HepG2 (cell line): ENCODE measurements around the gene NGB. TPM values are rescaled to one million over a fixed set of nuclear protein-coding genes. Genes with fewer than 3 reads are reported as not detected.

ENCODE experiments used
- ATAC-seq: fragments of 200-7000 bp; cut with Tn5 transposase; 3 replicates; pipeline ENCODE4 v1.9.1; 2020; ENCODE audit warnings: mild to moderate bottlenecking, moderate library complexity
- BruUV-seq: library from RNA; stranded (reverse); fragments of 400-500 nt; replicated peaks from 2 replicates; lab custom pipeline; 2021; lab: Mats Ljungman, UMichigan
- CTCF ChIA-PET: fragments of 300-600 bp; formaldehyde crosslinking; extraction: SDS; loops from one replicate; lab custom pipeline; 2021; ENCODE audit warnings: low total read pairs, inconsistent platforms, low intra/inter-chr PET ratio; lab: Yijun Ruan, JAX
- POLR2A ChIA-PET: fragments of 350-600 bp; sonication (Branson Sonifier 250); formaldehyde crosslinking; loops from one replicate; lab custom pipeline; 2020; ENCODE audit warnings: antibody characterized with exemption, inconsistent platforms; lab: Yijun Ruan, JAX
- DNase-seq: peaks from one replicate; pipeline ENCODE4 v3.0.0-alpha.2; 2015; ENCODE audit warnings: low spot score
- FAIRE-seq: peaks from 3 replicates; lab custom pipeline; 2011; peaks lifted over from hg19 to GRCh38; lab: Jason Lieb, UNC
- H2AFZ ChIP-seq: one replicate; pipeline ENCODE4 v1.6.1; 2011; ENCODE audit warnings: low read length, inconsistent platforms
- H3K27ac ChIP-seq: fragments of 300-600 bp; 3 replicates; pipeline ENCODE4 v1.8.0; 2011; ENCODE audit warnings: mixed run types, mild to moderate bottlenecking, mixed read lengths, low read length, inconsistent platforms; ENCODE audit not compliant: insufficient read depth; ENCODE audit errors: extremely low read length
- H3K27me3 ChIP-seq, 2 experiments: fragments of 200-600 bp in 1 of 2; 2 replicates in 1 of 2; 3 replicates in 1 of 2; pipeline versions ENCODE4 v1.6.0 to v1.8.0; 2011; ENCODE audit warnings: low read length in 2 of 2, mild to moderate bottlenecking in 2 of 2, moderate library complexity in 2 of 2, inconsistent platforms in 1 of 2; ENCODE audit not compliant: insufficient read depth in 2 of 2, control insufficient read depth in 1 of 2
- H3K36me3 ChIP-seq, 2 experiments: fragments of 200-600 bp in 1 of 2; replicated peaks in 1 of 2; 2 replicates in 1 of 2; 3 replicates in 1 of 2; pipeline versions ENCODE4 v1.5.1 to v1.8.0; 2011; ENCODE audit warnings: low read length in 2 of 2, inconsistent platforms in 1 of 2; ENCODE audit not compliant: insufficient read depth in 2 of 2, control insufficient read depth in 1 of 2
- H3K4me1 ChIP-seq: 2 replicates; pipeline ENCODE4 v1.5.1; 2012; ENCODE audit warnings: low read length, inconsistent platforms; ENCODE audit not compliant: insufficient read depth
- H3K4me2 ChIP-seq: 2 replicates; pipeline ENCODE4 v1.6.0; 2011; ENCODE audit warnings: low read depth, low read length, inconsistent platforms
- H3K4me3 ChIP-seq, 3 experiments: fragments of 200-600 bp in 1 of 3; sonication (generic), shearing (Covaris generic) in 1 of 3; replicated peaks in 1 of 3; 2 replicates each; pipeline ENCODE4 v1.5.1; 2011 to 2016; ENCODE audit warnings: low read length in 3 of 3, inconsistent platforms in 2 of 3, low read depth in 2 of 3, mild to moderate bottlenecking in 2 of 3, control low read depth in 1 of 3, mixed read lengths in 1 of 3; ENCODE audit not compliant: insufficient read depth in 1 of 3
- H3K79me2 ChIP-seq: one replicate; pipeline ENCODE4 v1.6.1; 2011; ENCODE audit warnings: low read length, inconsistent platforms; ENCODE audit not compliant: insufficient read depth
- H3K9ac ChIP-seq: 2 replicates; pipeline ENCODE4 v1.6.0; 2011; ENCODE audit warnings: mild to moderate bottlenecking, low read depth, low read length, inconsistent platforms; ENCODE audit not compliant: insufficient read depth
- H3K9me3 ChIP-seq: 2 replicates; pipeline ENCODE4 v1.5.1; 2012; ENCODE audit warnings: mild to moderate bottlenecking, low read length
- H4K20me1 ChIP-seq: 2 replicates; pipeline ENCODE4 v1.6.0; 2011; ENCODE audit warnings: inconsistent platforms, mild to moderate bottlenecking, low read length, moderate library complexity; ENCODE audit not compliant: insufficient read depth
- EP300 ChIP-seq, 3 experiments: sonication (generic) in 1 of 3; formaldehyde crosslinking in 1 of 3; IDR thresholded peaks; 2 replicates each; pipeline versions ENCODE4 v1.5.1 to v1.6.1; 2011 to 2020; ENCODE audit warnings: low read depth in 2 of 3, low read length in 2 of 3, borderline replicate concordance in 1 of 3, improper control_type of control experiment in 1 of 3, mild to moderate bottlenecking in 1 of 3, missing genetic modification reagents in 1 of 3, moderate library complexity in 1 of 3
- GLI4 ChIP-seq: sonication (generic); formaldehyde crosslinking; IDR thresholded peaks from 2 replicates; pipeline ENCODE4 v1.5.1; 2020; ENCODE audit warnings: missing genetic modification reagents, mild to moderate bottlenecking, moderate library complexity, borderline replicate concordance
- IKZF1 ChIP-seq: fragments of 450-650 bp; IDR thresholded peaks from 2 replicates; pipeline ENCODE4 v1.7.1; 2016
- IRF2 ChIP-seq: IDR thresholded peaks from 2 replicates; pipeline ENCODE4 v1.6.1; 2018; ENCODE audit warnings: missing genetic modification reagents, missing compliant biosample characterization
- JARID2 ChIP-seq: sonication (generic); formaldehyde crosslinking; IDR thresholded peaks from 2 replicates; pipeline ENCODE4 v1.8.1; 2023; ENCODE audit warnings: missing genetic modification reagents, inconsistent platforms; ENCODE audit not compliant: insufficient replicate concordance
- NFE2 ChIP-seq: sonication (generic); formaldehyde crosslinking; IDR thresholded peaks from 2 replicates; pipeline ENCODE4 v1.4.0; 2020; ENCODE audit warnings: missing genetic modification reagents
- RELA ChIP-seq: sonication (generic); formaldehyde crosslinking; IDR thresholded peaks from 2 replicates; pipeline ENCODE4 v1.4.0; 2020; ENCODE audit warnings: missing genetic modification reagents
- SIN3A ChIP-seq: IDR thresholded peaks from 2 replicates; pipeline ENCODE4 v1.6.1; 2011; ENCODE audit warnings: low read depth, mild to moderate bottlenecking, control low read depth, low read length, borderline replicate concordance
- ZBTB38 ChIP-seq: sonication (generic); formaldehyde crosslinking; IDR thresholded peaks from 2 replicates; pipeline ENCODE4 v1.5.1; 2020; ENCODE audit warnings: mild to moderate bottlenecking, missing genetic modification reagents
- ZFAT ChIP-seq: sonication (generic); formaldehyde crosslinking; conservative IDR thresholded peaks from 2 replicates; pipeline ENCODE4 v1.8.1; 2023; ENCODE audit warnings: missing genetic modification reagents, inconsistent platforms
- ZNF549 ChIP-seq: sonication (generic); formaldehyde crosslinking; IDR thresholded peaks from 2 replicates; pipeline ENCODE4 v1.5.0; 2020; ENCODE audit warnings: missing genetic modification reagents
- ZNF879 ChIP-seq: sonication (generic); formaldehyde crosslinking; IDR thresholded peaks from 2 replicates; pipeline ENCODE4 v1.8.1; 2023; ENCODE audit warnings: missing genetic modification reagents
- ZSCAN22 ChIP-seq: sonication (generic); formaldehyde crosslinking; IDR thresholded peaks from 2 replicates; pipeline ENCODE4 v1.4.0; 2020; ENCODE audit warnings: mild to moderate bottlenecking, missing genetic modification reagents
- WGBS: methylation state at CpG from one replicate; pipeline ENCODE4 v1.1.6; 2017; ENCODE audit warnings: low lambda C conversion rate; 5-methylcytosine and 5-hydroxymethylcytosine counted together
- in situ Hi-C: cut with HindIII; loops from 2 replicates; pipeline ENCODE4 v1.10.0; 2017; ENCODE audit warnings: low pct_unique_long_range_greater_than_20kb; ENCODE audit not compliant: extremely low pct_ligation_motif_present
- intact Hi-C: fragments of 100-400 bp; cut with micrococcal nuclease; formaldehyde crosslinking; loops from one replicate; pipeline ENCODE4 v1.10.0; 2022; ENCODE audit not compliant: unreplicated experiment
- polyA plus RNA-seq, 8 experiments: library from polyadenylated mRNA; depleted of rRNA in 3 of 8; stranded (reverse) in 7 of 8; unstranded in 1 of 8; fragments of >200 nt; fragmentation: Illumina TruSeq in 4 of 8; extraction: Trizol in 4 of 8; gene quantifications; 2 replicates each; pipeline versions ENCODE4 v1.2.1 to v1.2.3, GENCODE V29; 2011 to 2016; ENCODE audit warnings: low read depth in 4 of 8, missing spikeins in 1 of 8, mixed read lengths in 1 of 8; ENCODE audit not compliant: insufficient read depth in 1 of 8
- total RNA-seq, 5 experiments: library from RNA; depleted of rRNA; stranded (reverse); fragments of >200 nt; fragmentation: Illumina TruSeq; extraction: Trizol; gene quantifications; 2 replicates each; pipeline ENCODE4 v1.2.3, GENCODE V29; 2016; ENCODE audit warnings: low read depth in 1 of 5
- TF ChIP-seq, protein P1 (sequence below): sonication (generic); formaldehyde crosslinking; IDR thresholded peaks from 2 replicates; pipeline ENCODE4 v1.4.0; 2020; ENCODE audit warnings: missing genetic modification reagents
- TF ChIP-seq, protein P2 (sequence below): sonication (generic); formaldehyde crosslinking; IDR thresholded peaks from 2 replicates; pipeline ENCODE4 v1.4.0; 2020; ENCODE audit warnings: mild to moderate bottlenecking, missing genetic modification reagents
- TF ChIP-seq, protein P3 (sequence below), 2 experiments: fragments of 450-650 bp in 1 of 2; sonication (generic) in 1 of 2; formaldehyde crosslinking; IDR thresholded peaks; 2 replicates each; pipeline versions ENCODE4 v1.5.0 to v1.8.0; 2020 to 2022; ENCODE audit warnings: mild to moderate bottlenecking in 1 of 2, missing genetic modification reagents in 1 of 2

Gene NGB
- total and polyA plus RNA-seq, 2 of the 13 experiments (the other 11 are each of a cell fraction or from before 2014, with no cell fraction given): 0.04 TPM; not detected in 1

DNA sequence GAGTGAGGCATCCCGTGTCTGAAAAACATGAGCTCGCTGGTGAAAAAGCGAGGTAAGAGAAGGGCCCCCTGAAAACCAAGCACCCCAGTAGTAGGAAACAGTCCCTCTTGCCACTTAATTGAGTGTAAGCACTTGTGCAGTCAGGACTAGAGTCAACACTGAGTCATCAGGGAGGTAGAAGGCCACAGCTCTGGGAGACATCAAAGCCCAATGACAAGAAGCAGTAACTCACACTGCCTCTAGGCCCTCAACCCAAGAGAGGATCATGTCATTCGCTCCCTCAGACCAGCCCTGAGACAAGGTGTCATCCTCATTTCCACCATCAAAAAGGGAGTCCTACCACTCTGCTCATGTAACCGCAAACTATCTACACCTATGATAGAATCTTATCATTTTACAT lies 31.9 kb upstream of the NGB start:
- peak; percentile 90 for DNase-seq
- CTCF ChIA-PET: interaction anchor here (4.3 kb wide), 1 partner anchor 13 kb away, joined by 54 read pairs; no protein-coding TSS in a partner anchor
- Histone ChIP-seq H3K27me3 (no peaks in the 10 kb centered on the region), H3K4me1 (peaks cover 56% of the 10 kb centered on the region), H3K4me2 (peak overlapping the region; percentile 36), H4K20me1 (no peaks in the 10 kb centered on the region), H3K9ac (peak overlapping the region; percentile 55; the same call in 1 of the 2 replicates), H3K9me3 (no peaks in the 10 kb centered on the region), H2AFZ (no peak overlapping the region), H3K36me3 (peaks cover 19 to 30% of the 10 kb centered on the region in 2 experiments), H3K27ac (peak overlapping the region; percentile 66), H3K4me3 (no peak overlapping the region), H3K79me2 (no peaks in the 10 kb centered on the region)
- in situ Hi-C loops (loop anchor here (10.0 kb wide), 2 partner anchors 112 to 242 kb away; no protein-coding TSS in a partner anchor), intact Hi-C loops (loop anchor here (1.0 kb wide), 1 partner anchor 17 kb away; the partner anchor contains the start of gene POMT2)
- peak; percentile 91 for ATAC-seq
- FAIRE-seq: peak; percentile 73
- no TSS peak for BruUV-seq
- POLR2A ChIA-PET: interaction anchor here (0.8 to 5.3 kb wide), 4 partner anchors 12 to 196 kb away, joined by 3 to 70 read pairs (median 20); partner anchors contain the start of genes GSTZ1, ISM2 and POMT2
- 76% methylated on average over 5 of the region's 5 CpGs for WGBS
- TF ChIP-seq, protein P1, sequence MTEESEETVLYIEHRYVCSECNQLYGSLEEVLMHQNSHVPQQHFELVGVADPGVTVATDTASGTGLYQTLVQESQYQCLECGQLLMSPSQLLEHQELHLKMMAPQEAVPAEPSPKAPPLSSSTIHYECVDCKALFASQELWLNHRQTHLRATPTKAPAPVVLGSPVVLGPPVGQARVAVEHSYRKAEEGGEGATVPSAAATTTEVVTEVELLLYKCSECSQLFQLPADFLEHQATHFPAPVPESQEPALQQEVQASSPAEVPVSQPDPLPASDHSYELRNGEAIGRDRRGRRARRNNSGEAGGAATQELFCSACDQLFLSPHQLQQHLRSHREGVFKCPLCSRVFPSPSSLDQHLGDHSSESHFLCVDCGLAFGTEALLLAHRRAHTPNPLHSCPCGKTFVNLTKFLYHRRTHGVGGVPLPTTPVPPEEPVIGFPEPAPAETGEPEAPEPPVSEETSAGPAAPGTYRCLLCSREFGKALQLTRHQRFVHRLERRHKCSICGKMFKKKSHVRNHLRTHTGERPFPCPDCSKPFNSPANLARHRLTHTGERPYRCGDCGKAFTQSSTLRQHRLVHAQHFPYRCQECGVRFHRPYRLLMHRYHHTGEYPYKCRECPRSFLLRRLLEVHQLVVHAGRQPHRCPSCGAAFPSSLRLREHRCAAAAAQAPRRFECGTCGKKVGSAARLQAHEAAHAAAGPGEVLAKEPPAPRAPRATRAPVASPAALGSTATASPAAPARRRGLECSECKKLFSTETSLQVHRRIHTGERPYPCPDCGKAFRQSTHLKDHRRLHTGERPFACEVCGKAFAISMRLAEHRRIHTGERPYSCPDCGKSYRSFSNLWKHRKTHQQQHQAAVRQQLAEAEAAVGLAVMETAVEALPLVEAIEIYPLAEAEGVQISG (CRISPR knock-in tag): no peak
- TF ChIP-seq, protein P2, sequence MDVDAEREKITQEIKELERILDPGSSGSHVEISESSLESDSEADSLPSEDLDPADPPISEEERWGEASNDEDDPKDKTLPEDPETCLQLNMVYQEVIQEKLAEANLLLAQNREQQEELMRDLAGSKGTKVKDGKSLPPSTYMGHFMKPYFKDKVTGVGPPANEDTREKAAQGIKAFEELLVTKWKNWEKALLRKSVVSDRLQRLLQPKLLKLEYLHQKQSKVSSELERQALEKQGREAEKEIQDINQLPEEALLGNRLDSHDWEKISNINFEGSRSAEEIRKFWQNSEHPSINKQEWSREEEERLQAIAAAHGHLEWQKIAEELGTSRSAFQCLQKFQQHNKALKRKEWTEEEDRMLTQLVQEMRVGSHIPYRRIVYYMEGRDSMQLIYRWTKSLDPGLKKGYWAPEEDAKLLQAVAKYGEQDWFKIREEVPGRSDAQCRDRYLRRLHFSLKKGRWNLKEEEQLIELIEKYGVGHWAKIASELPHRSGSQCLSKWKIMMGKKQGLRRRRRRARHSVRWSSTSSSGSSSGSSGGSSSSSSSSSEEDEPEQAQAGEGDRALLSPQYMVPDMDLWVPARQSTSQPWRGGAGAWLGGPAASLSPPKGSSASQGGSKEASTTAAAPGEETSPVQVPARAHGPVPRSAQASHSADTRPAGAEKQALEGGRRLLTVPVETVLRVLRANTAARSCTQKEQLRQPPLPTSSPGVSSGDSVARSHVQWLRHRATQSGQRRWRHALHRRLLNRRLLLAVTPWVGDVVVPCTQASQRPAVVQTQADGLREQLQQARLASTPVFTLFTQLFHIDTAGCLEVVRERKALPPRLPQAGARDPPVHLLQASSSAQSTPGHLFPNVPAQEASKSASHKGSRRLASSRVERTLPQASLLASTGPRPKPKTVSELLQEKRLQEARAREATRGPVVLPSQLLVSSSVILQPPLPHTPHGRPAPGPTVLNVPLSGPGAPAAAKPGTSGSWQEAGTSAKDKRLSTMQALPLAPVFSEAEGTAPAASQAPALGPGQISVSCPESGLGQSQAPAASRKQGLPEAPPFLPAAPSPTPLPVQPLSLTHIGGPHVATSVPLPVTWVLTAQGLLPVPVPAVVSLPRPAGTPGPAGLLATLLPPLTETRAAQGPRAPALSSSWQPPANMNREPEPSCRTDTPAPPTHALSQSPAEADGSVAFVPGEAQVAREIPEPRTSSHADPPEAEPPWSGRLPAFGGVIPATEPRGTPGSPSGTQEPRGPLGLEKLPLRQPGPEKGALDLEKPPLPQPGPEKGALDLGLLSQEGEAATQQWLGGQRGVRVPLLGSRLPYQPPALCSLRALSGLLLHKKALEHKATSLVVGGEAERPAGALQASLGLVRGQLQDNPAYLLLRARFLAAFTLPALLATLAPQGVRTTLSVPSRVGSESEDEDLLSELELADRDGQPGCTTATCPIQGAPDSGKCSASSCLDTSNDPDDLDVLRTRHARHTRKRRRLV (CRISPR knock-in tag): no peak
- no peak for TF ChIP-seq SIN3A
- TF ChIP-seq EP300 (IDR thresholded peaks at IDR 0.05; ENCODE audit: low read depth in 2 of 2, low read length in 2 of 2): peak in 1 of 2 experiments; percentile 60; a peak in 1 of 4 replicates
- TF ChIP-seq EP300 (CRISPR knock-in tag; IDR thresholded peaks at IDR 0.05; ENCODE audit: borderline replicate concordance): 0 out of 2 replicates have a peak, but pooled peaks have one; percentile 24
- no peak for TF ChIP-seq RELA (CRISPR knock-in tag)
- TF ChIP-seq IRF2 (CRISPR knock-in tag): 0 out of 2 replicates have a peak, but pooled peaks have one; percentile 48
- TF ChIP-seq ZNF549 (CRISPR knock-in tag): no peak
- TF ChIP-seq JARID2: no peak
- TF ChIP-seq, protein P3, sequence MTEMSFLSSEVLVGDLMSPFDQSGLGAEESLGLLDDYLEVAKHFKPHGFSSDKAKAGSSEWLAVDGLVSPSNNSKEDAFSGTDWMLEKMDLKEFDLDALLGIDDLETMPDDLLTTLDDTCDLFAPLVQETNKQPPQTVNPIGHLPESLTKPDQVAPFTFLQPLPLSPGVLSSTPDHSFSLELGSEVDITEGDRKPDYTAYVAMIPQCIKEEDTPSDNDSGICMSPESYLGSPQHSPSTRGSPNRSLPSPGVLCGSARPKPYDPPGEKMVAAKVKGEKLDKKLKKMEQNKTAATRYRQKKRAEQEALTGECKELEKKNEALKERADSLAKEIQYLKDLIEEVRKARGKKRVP (CRISPR knock-in tag; IDR thresholded peaks at IDR 0.05): no peak
- no peak for TF ChIP-seq GLI4 (CRISPR knock-in tag)
- TF ChIP-seq ZBTB38 (CRISPR knock-in tag): no peak
- TF ChIP-seq NFE2: no peak
- no peak for TF ChIP-seq ZFAT (CRISPR knock-in tag)
- no peak for TF ChIP-seq ZNF879 (CRISPR knock-in tag)
- no peak for TF ChIP-seq IKZF1
- no peak for TF ChIP-seq ZSCAN22
